GM23248 (cell line): ENCODE results near the gene CYP27C1. TPM values are rescaled to one million over a fixed set of nuclear protein-coding genes. Genes with fewer than 3 reads are reported as not detected.

Source experiments
- DNase-seq: peaks from one replicate; pipeline ENCODE4 v3.0.0-alpha.2; 2015
- H2AFZ ChIP-seq: fragments of 200-600 bp; sonication (generic); 2 replicates; pipeline ENCODE4 v1.6.1; 2016; ENCODE audit warnings: antibody characterized with exemption
- H3F3A ChIP-seq: fragments of 200-600 bp; sonication (generic); 2 replicates; pipeline ENCODE4 v1.6.1; 2016; ENCODE audit warnings: mild to moderate bottlenecking, antibody characterized with exemption, mixed run types; ENCODE audit not compliant: insufficient read depth
- H3K27ac ChIP-seq: fragments of 200-600 bp; sonication (generic); 2 replicates; pipeline ENCODE4 v1.5.1; 2016; ENCODE audit warnings: mild to moderate bottlenecking
- H3K27me3 ChIP-seq: fragments of 200-600 bp; sonication (generic); replicated peaks from 2 replicates; pipeline ENCODE4 v1.6.1; 2016; ENCODE audit warnings: mild to moderate bottlenecking; ENCODE audit not compliant: insufficient read depth
- H3K36me3 ChIP-seq: fragments of 200-600 bp; sonication (generic); 2 replicates; pipeline ENCODE4 v1.6.1; 2016; ENCODE audit warnings: low read depth, mild to moderate bottlenecking
- H3K4me1 ChIP-seq: fragments of 200-600 bp; sonication (generic); 2 replicates; pipeline ENCODE4 v1.6.1; 2016; ENCODE audit warnings: mild to moderate bottlenecking; ENCODE audit not compliant: insufficient read depth
- H3K4me2 ChIP-seq: fragments of 200-600 bp; sonication (generic); one replicate; pipeline ENCODE4 v1.6.1; 2016; ENCODE audit warnings: mild to moderate bottlenecking; ENCODE audit not compliant: unreplicated experiment
- H3K4me3 ChIP-seq: fragments of 200-600 bp; sonication (generic); 2 replicates; pipeline ENCODE4 v1.5.1; 2016; ENCODE audit warnings: mild to moderate bottlenecking
- H3K79me2 ChIP-seq: fragments of 200-600 bp; sonication (generic); 2 replicates; pipeline ENCODE4 v1.6.1; 2016; ENCODE audit warnings: mild to moderate bottlenecking; ENCODE audit not compliant: insufficient read depth
- H3K9ac ChIP-seq: fragments of 200-600 bp; sonication (generic); 2 replicates; pipeline ENCODE4 v1.6.1; 2016; ENCODE audit warnings: mild to moderate bottlenecking
- H3K9me2 ChIP-seq: fragments of 200-600 bp; sonication (generic); 2 replicates; pipeline ENCODE4 v1.6.1; 2016; ENCODE audit warnings: mixed run types, mild to moderate bottlenecking, moderate library complexity; ENCODE audit not compliant: insufficient read depth
- H3K9me3 ChIP-seq: fragments of 200-600 bp; sonication (generic); one replicate; pipeline ENCODE4 v1.6.1; 2017; ENCODE audit warnings: low read depth
- H4K20me1 ChIP-seq: fragments of 200-600 bp; sonication (generic); 2 replicates; pipeline ENCODE4 v1.6.0; 2016; ENCODE audit not compliant: insufficient read depth
- EZH2 ChIP-seq: fragments of 200-600 bp; sonication (generic); IDR thresholded peaks from 2 replicates; pipeline ENCODE4 v1.6.1; 2018; ENCODE audit warnings: antibody characterized with exemption, mild to moderate bottlenecking; ENCODE audit not compliant: insufficient read depth, poor library complexity, severe bottlenecking
- EZH2phosphoT487 ChIP-seq: fragments of 200-600 bp; sonication (generic); IDR thresholded peaks from 2 replicates; pipeline ENCODE4 v1.6.1; 2018; ENCODE audit warnings: antibody characterized with exemption, moderate library complexity, mild to moderate bottlenecking, low read depth; ENCODE audit not compliant: insufficient read depth
- WGBS, 2 experiments: methylation state at CpG; one replicate each; pipeline ENCODE4 v1.1.6; 2015 to 2017; ENCODE audit warnings: low lambda C conversion rate in 2 of 2, low coverage in 1 of 2; ENCODE audit errors: missing lambda C conversion rate in 2 of 2; 5-methylcytosine and 5-hydroxymethylcytosine counted together
- in situ Hi-C: fragments of 300-500 bp; cut with MboI; formaldehyde crosslinking; loops from 2 replicates; pipeline ENCODE4 v1.15.0; 2020
- polyA plus RNA-seq: library from polyadenylated mRNA; unstranded; fragments of >200 nt; fragmentation: Nextera tagmentation; extraction: Ambion mirVana; gene quantifications from 2 replicates; pipeline ENCODE4 v1.2.1, GENCODE V29; 2016
- total RNA-seq: library from RNA; depleted of rRNA; stranded (reverse); fragments of >200 nt; shearing (Covaris generic); gene quantifications from 2 replicates; pipeline ENCODE4 v1.2.3, GENCODE V29; 2014

Gene CYP27C1
- total and polyA plus RNA-seq, 2 experiments from 2014 or later, result 0.65 to 0.73 TPM

- Histone ChIP-seq H3K36me3 (no peaks in the 10 kb centered on the region), H3K4me2 (no peak overlapping the region), H3K27ac (no peak overlapping the region), H3K9ac (no peak overlapping the region), H3K27me3 (no peaks in the 10 kb centered on the region), H4K20me1 (no peaks in the 10 kb centered on the region), H3K79me2 (no peaks in the 10 kb centered on the region), H3F3A (no peaks in the 10 kb centered on the region; the same call in 1 of the 2 replicates), H3K4me1 (peaks cover 17% of the 10 kb centered on the region), H3K4me3 (no peak overlapping the region), H3K9me3 (no peaks in the 10 kb centered on the region), H3K9me2 (no peaks in the 10 kb centered on the region), H2AFZ (no peak overlapping the region)
- WGBS, 2 experiments, result 76 to 84% methylated on average over 13 of the region's 13 CpGs
- TF ChIP-seq EZH2, result no peak
- TF ChIP-seq EZH2phosphoT487, result no peak
- no peak for DNase-seq
- in situ Hi-C loops, result no loop called here
These were observed 28.5 kb downstream of the CYP27C1 start for GRCh38 chr2:127191331-127192219.

- H3K4me2 ChIP-seq, result no peak overlapping the region
- H3K9ac ChIP-seq, result no peak overlapping the region
- no peaks in the 10 kb centered on the region for H4K20me1 ChIP-seq
- no peaks in the 10 kb centered on the region for H3K36me3 ChIP-seq
- no peaks in the 10 kb centered on the region; the same call in 1 of the 2 replicates for H3F3A ChIP-seq
- no peaks in the 10 kb centered on the region for H3K9me3 ChIP-seq
- H3K9me2 ChIP-seq, result no peaks in the 10 kb centered on the region
- TF ChIP-seq EZH2phosphoT487, result no peak
- TF ChIP-seq EZH2, result no peak
- H3K79me2 ChIP-seq, result no peaks in the 10 kb centered on the region
- no peaks in the 10 kb centered on the region for H3K27me3 ChIP-seq
- peaks cover 9% of the 10 kb centered on the region for H3K4me1 ChIP-seq
- DNase-seq, result no peak
- in situ Hi-C loops, result no loop called here
- H2AFZ ChIP-seq, result no peak overlapping the region
- no peak overlapping the region for H3K27ac ChIP-seq
- no peak overlapping the region for H3K4me3 ChIP-seq
- 67 to 70% methylated on average over 8 of the region's 8 CpGs for WGBS, 2 experiments
These were observed 31.3 kb downstream of the CYP27C1 start for GRCh38 chr2:127188797-127189196.

DNA sequence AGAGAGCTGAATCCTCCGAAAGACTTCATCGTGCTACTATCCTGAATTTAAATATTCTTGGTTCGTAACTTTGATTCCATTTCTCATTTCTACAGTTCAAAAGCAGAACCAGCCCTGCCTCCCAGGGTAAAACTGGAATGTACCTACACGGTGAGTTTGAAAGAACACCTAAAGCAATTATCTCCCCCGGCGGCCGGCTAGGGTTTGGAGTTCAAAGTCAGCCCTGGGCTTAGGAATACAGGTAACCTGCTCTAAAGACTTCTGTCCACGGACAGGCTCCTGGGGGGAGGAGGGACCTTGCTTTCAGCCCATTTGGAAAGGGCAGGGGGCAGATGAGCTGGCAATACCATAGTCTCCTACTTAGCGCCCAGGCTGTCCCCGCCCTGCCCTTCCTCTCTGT, 32.3 kb downstream of the CYP27C1 start:
- Histone ChIP-seq H3K4me3 (no peak overlapping the region), H3K27me3 (no peaks in the 10 kb centered on the region), H3K9me3 (no peaks in the 10 kb centered on the region), H3K9ac (no peak overlapping the region), H3K36me3 (no peaks in the 10 kb centered on the region), H3F3A (no peaks in the 10 kb centered on the region), H3K9me2 (no peaks in the 10 kb centered on the region), H4K20me1 (no peaks in the 10 kb centered on the region), H3K4me2 (no peak overlapping the region), H3K27ac (no peak overlapping the region), H2AFZ (no peak overlapping the region), H3K79me2 (no peaks in the 10 kb centered on the region), H3K4me1 (no peaks in the 10 kb centered on the region)
- TF ChIP-seq EZH2phosphoT487, result no peak
- no peak for TF ChIP-seq EZH2
- 81 to 82% methylated on average over 10 of the region's 10 CpGs for WGBS, 2 experiments
- DNase-seq, result no peak
- in situ Hi-C loops, result no loop called here

GRCh38 chr2:127187081-127187775, 32.9 kb downstream of the CYP27C1 start:
- Histone ChIP-seq H3K4me1 (no peaks in the 10 kb centered on the region), H3K27me3 (no peaks in the 10 kb centered on the region), H3K9me3 (no peaks in the 10 kb centered on the region), H3K27ac (no peak overlapping the region), H3K79me2 (no peaks in the 10 kb centered on the region), H3K9ac (no peak overlapping the region), H3K36me3 (no peaks in the 10 kb centered on the region), H3K4me3 (no peak overlapping the region), H4K20me1 (no peaks in the 10 kb centered on the region), H3F3A (no peaks in the 10 kb centered on the region), H3K9me2 (no peaks in the 10 kb centered on the region), H3K4me2 (no peak overlapping the region), H2AFZ (no peak overlapping the region)
- TF ChIP-seq EZH2phosphoT487 (no peak), EZH2 (no peak)
- 80 to 81% methylated on average over 17 of the region's 17 CpGs for WGBS, 2 experiments
- in situ Hi-C loops, result no loop called here
- DNase-seq, result no peak
